Activated CD8-positive, alpha-beta memory T cell treated with anti-CD3 and anti-CD28 coated beads, Interleukin-2, amount 50 U/mL, for 4 hours (primary cell): ENCODE measurements around the gene HABP4.
A peak's percentile ranks its signal among the peaks of the same experiment; 100 is the strongest.

Experiments
- DNase-seq: peaks from one replicate; pipeline ENCODE4 v3.0.0-alpha.2; 2020

HABP4 gene

GRCh38 chr9:96436456-96437126 is 13.4 kb upstream of the HABP4 start:
- no peak for DNase-seq

- DNase-seq = no peak
Observed at GRCh38 chr9:96437454-96437853, 12.5 kb upstream of the HABP4 start.

- no peak for DNase-seq
Observed at GRCh38 chr9:96440671-96441199, 9.2 kb upstream of the HABP4 start.

GRCh38 chr9:96441798-96442445 is 8.0 kb upstream of the HABP4 start:
- no peak for DNase-seq

- no peak for DNase-seq
Observed at GRCh38 chr9:96442491-96442890, 7.5 kb upstream of the HABP4 start.

- no peak for DNase-seq
Observed at GRCh38 chr9:96447406-96447805, 2.6 kb upstream of the HABP4 start.

GRCh38 chr9:96448546-96449170 is 1.3 kb upstream of the HABP4 start:
- DNase-seq = no peak

- no peak for DNase-seq
Observed at GRCh38 chr9:96449523-96449844, 485 bp upstream of the HABP4 start.

- peak; percentile 32 for DNase-seq
Observed at GRCh38 chr9:96450613-96451528, 902 bp downstream of the HABP4 start.

- no peak for DNase-seq
Observed at GRCh38 chr9:96453625-96454024, 3.7 kb downstream of the HABP4 start.

- no peak for DNase-seq
Observed at GRCh38 chr9:96457266-96457665, 7.3 kb downstream of the HABP4 start.

- DNase-seq = no peak
Observed at GRCh38 chr9:96458226-96458625, 8.3 kb downstream of the HABP4 start.

- DNase-seq = no peak
Observed at GRCh38 chr9:96459268-96460007, 9.5 kb downstream of the HABP4 start.

GRCh38 chr9:96460470-96460869 is 10.5 kb downstream of the HABP4 start:
- DNase-seq = no peak

GRCh38 chr9:96460882-96461281 is 10.9 kb downstream of the HABP4 start:
- DNase-seq = no peak

GRCh38 chr9:96461336-96461735 is 11.4 kb downstream of the HABP4 start:
- no peak for DNase-seq

GRCh38 chr9:96462541-96462940 is 12.6 kb downstream of the HABP4 start:
- no peak for DNase-seq

GRCh38 chr9:96464426-96464825 is 14.5 kb downstream of the HABP4 start:
- no peak for DNase-seq

- DNase-seq = no peak
Observed at GRCh38 chr9:96467784-96468183, 17.8 kb downstream of the HABP4 start.

GRCh38 chr9:96476013-96476412 is 26.0 kb downstream of the HABP4 start:
- no peak for DNase-seq

- DNase-seq = no peak
Observed at GRCh38 chr9:96476591-96476990, 26.6 kb downstream of the HABP4 start.

GRCh38 chr9:96478829-96479371 is 28.9 kb downstream of the HABP4 start:
- DNase-seq = no peak
